HCT116 (cell line): Measurements from ENCODE around the gene MRFAP1. TPM values are rescaled to one million over a fixed set of nuclear protein-coding genes. Genes with fewer than 3 reads are reported as not detected.

Experiments used
- ATAC-seq: fragments of 200-7000 bp; cut with Tn5 transposase; 2 replicates; pipeline ENCODE4 v1.9.1; 2020; ENCODE audit warnings: mild to moderate bottlenecking, moderate library complexity
- BruUV-seq: library from RNA; stranded (reverse); fragments of 400-500 nt; replicated peaks from 2 replicates; lab custom pipeline; 2021; lab: Mats Ljungman, UMichigan
- CTCF ChIA-PET: fragments of 300-600 bp; sonication (Branson Sonifier 250); formaldehyde crosslinking; loops from one replicate; lab custom pipeline; 2021; ENCODE audit warnings: antibody characterized with exemption; lab: Charles Lee
- POLR2A ChIA-PET: fragments of 300-600, 350-600 bp; sonication (Branson Sonifier 250); formaldehyde crosslinking; loops from one replicate; lab custom pipeline; 2021; ENCODE audit warnings: antibody characterized with exemption; lab: Charles Lee
- RAD21 ChIA-PET, 2 experiments: fragments of 300-600 bp; sonication (Branson Sonifier 250); formaldehyde crosslinking; loops; one replicate each; lab custom pipeline; 2023; ENCODE audit warnings: low total read pairs in 2 of 2; ENCODE audit not compliant: uncharacterized antibody in 2 of 2, unreplicated experiment in 2 of 2, low non-redundant PET in 1 of 2; lab: Charles Lee
- DNase-seq: peaks from one replicate; pipeline ENCODE4 v3.0.0-alpha.2; 2010; ENCODE audit warnings: low read depth, low spot score
- H2AFZ ChIP-seq: fragments of 200-600 bp; shearing (Covaris generic), sonication (generic); 2 replicates; pipeline ENCODE4 v1.6.1; 2017; ENCODE audit warnings: low read depth, mixed run types, mixed read lengths, antibody characterized with exemption, low read length; ENCODE audit not compliant: poor library complexity, severe bottlenecking
- H3K27ac ChIP-seq: 2 replicates; pipeline ENCODE4 v1.5.1; 2012; ENCODE audit warnings: low read depth, low read length
- H3K27me3 ChIP-seq: fragments of 200-600 bp; sonication (generic); 2 replicates; pipeline ENCODE4 v1.6.1; 2016; ENCODE audit warnings: mixed run types, low read length, mixed read lengths; ENCODE audit not compliant: insufficient read depth
- H3K36me3 ChIP-seq, 2 experiments: fragments of 200-500 bp in 1 of 2; fragments of 200-600 bp in 1 of 2; sonication (Bioruptor generic) in 1 of 2; sonication (generic) in 1 of 2; 2 replicates each; pipeline versions ENCODE4 v1.5.1 to v1.6.1; 2014 to 2016; ENCODE audit warnings: low read length in 2 of 2, inconsistent platforms in 1 of 2, mixed read lengths in 1 of 2, mixed run types in 1 of 2; ENCODE audit not compliant: insufficient read depth in 2 of 2, control insufficient read depth in 1 of 2
- H3K4me1 ChIP-seq, 2 experiments: fragments of 200-600 bp in 1 of 2; sonication (generic) in 1 of 2; 2 replicates each; pipeline versions ENCODE4 v1.5.1 to v1.6.1; 2012 to 2017; ENCODE audit warnings: low read length in 2 of 2, inconsistent platforms in 1 of 2, mild to moderate bottlenecking in 1 of 2, mixed read lengths in 1 of 2, mixed run types in 1 of 2, moderate library complexity in 1 of 2; ENCODE audit not compliant: insufficient read depth in 2 of 2, control insufficient read depth in 1 of 2
- H3K4me2 ChIP-seq: fragments of 200-600 bp; sonication (generic); 2 replicates; pipeline ENCODE4 v1.6.1; 2017; ENCODE audit warnings: mixed run types, low read length, mixed read lengths
- H3K4me3 ChIP-seq, 2 experiments: fragments of 200-600 bp in 1 of 2; sonication (generic) in 1 of 2; replicated peaks in 1 of 2; 2 replicates each; pipeline ENCODE4 v1.5.1; 2011 to 2016; ENCODE audit warnings: low read length in 2 of 2, control low read depth in 1 of 2, low read depth in 1 of 2, mild to moderate bottlenecking in 1 of 2, mixed read lengths in 1 of 2, mixed run types in 1 of 2
- H3K79me2 ChIP-seq: fragments of 200-600 bp; sonication (generic); 2 replicates; pipeline ENCODE4 v1.6.1; 2017; ENCODE audit warnings: mild to moderate bottlenecking, mixed run types, low read length, moderate library complexity, mixed read lengths; ENCODE audit not compliant: insufficient read depth
- H3K9ac ChIP-seq: fragments of 200-600 bp; sonication (generic); 2 replicates; pipeline ENCODE4 v1.6.1; 2016; ENCODE audit warnings: low read length, mixed read lengths
- H3K9me2 ChIP-seq: fragments of 200-600 bp; sonication (generic), shearing (Covaris generic); 2 replicates; pipeline ENCODE4 v1.6.1; 2017; ENCODE audit warnings: mixed run types, mild to moderate bottlenecking, moderate library complexity; ENCODE audit not compliant: insufficient read depth
- H3K9me3 ChIP-seq, 2 experiments: fragments of 200-500 bp in 1 of 2; fragments of 200-600 bp in 1 of 2; sonication (Bioruptor generic) in 1 of 2; sonication (generic) in 1 of 2; 2 replicates each; pipeline ENCODE4 v1.6.1; 2014 to 2017; ENCODE audit warnings: low read length in 2 of 2, mixed read lengths in 2 of 2, inconsistent platforms in 1 of 2, low read depth in 1 of 2, mild to moderate bottlenecking in 1 of 2, mixed run types in 1 of 2, moderate library complexity in 1 of 2; ENCODE audit not compliant: control insufficient read depth in 1 of 2, insufficient read depth in 1 of 2
- H4K20me1 ChIP-seq: fragments of 200-600 bp; sonication (generic), shearing (Covaris generic); 2 replicates; pipeline ENCODE4 v1.6.1; 2017; ENCODE audit warnings: mixed run types, mild to moderate bottlenecking, moderate library complexity; ENCODE audit not compliant: insufficient read depth
- POLR2AphosphoS5 ChIP-seq: IDR thresholded peaks from 2 replicates; pipeline ENCODE4 v1.6.1; 2011; ENCODE audit warnings: mild to moderate bottlenecking, low read depth, low read length, moderate library complexity
- SP1 ChIP-seq: IDR thresholded peaks from 2 replicates; pipeline ENCODE4 v1.6.1; 2012; ENCODE audit warnings: low read depth
- intact Hi-C: fragments of 100-400 bp; cut with micrococcal nuclease; formaldehyde crosslinking; loops from 2 replicates; pipeline ENCODE4 v1.10.0; 2022
- total RNA-seq: library from RNA; stranded (reverse); gene quantifications from one replicate; pipeline ENCODE4 v1.2.1, GENCODE V29; 2021; ENCODE audit not compliant: unreplicated experiment
- TF ChIP-seq, protein P1 (sequence below): IDR thresholded peaks from 2 replicates; pipeline ENCODE4 v1.6.1; 2012; ENCODE audit warnings: low read depth

The MRFAP1 gene
- total RNA-seq, 1 experiment from 2014 or later, result 313 TPM

DNA sequence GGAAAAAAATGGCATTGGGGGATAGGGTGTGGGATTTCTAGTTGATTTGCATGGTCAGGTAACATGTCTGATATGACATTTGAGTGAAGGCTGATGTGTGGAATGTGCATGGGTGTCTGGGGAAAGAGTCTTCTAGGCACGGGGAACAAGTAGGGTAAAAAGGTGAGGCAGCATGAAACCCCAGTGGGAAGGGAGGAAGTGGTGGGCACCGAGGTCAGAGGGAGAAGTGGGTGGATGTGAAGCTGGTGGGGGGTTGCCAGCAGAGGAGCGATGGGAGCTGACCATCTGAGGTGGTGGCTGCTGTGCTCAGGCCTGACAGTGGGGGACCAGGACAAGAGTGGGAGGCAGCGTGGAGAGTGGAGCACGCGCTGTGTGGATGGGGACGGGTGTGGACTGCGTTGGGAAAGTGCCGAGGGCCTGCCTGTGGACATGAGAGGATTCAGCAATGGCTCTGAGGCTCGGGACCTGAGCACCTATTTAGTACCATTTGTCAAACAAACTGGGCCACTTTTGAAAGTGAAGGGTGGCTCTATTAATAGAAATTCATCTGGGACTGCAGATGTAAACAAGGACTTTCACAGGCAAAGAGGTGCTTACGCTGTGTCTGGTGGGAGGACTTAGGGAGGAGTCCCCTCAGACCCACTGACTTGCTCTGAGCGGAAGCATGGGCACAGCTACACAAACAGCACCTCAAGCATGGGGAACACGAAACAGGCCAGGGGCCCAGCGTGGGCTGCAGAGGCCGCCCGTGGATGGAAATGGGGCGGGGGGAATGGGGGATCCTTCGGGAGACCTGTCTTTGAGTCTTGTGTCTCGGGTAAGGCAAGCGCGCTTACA is 36.5 kb downstream of the MRFAP1 start:
- ChIA-PET POLR2A (interaction anchor here (1.4 kb wide), 1 partner anchor 33 kb away, joined by 4 read pairs; no protein-coding TSS in a partner anchor), CTCF (no interaction called here), RAD21 (no interaction called here)
- Histone ChIP-seq H3K4me1 (peaks cover 8 to 16% of the 10 kb centered on the region in 2 experiments; a peak in 3 of 4 replicates), H3K9me3 (no peaks in the 10 kb centered on the region), H3K9ac (no peak overlapping the region), H3K27me3 (no peaks in the 10 kb centered on the region), H3K4me3 (no peak overlapping the region), H3K27ac (no peak overlapping the region; the same call in 1 of the 2 replicates), H3K4me2 (no peak overlapping the region), H2AFZ (no peak overlapping the region), H3K9me2 (no peaks in the 10 kb centered on the region), H3K36me3 (peaks cover 15 to 27% of the 10 kb centered on the region in 2 experiments; a peak in 3 of 4 replicates), H4K20me1 (peaks cover 19% of the 10 kb centered on the region; the same call in 1 of the 2 replicates), H3K79me2 (peaks cover 33% of the 10 kb centered on the region)
- BruUV-seq, result no TSS peak
- intact Hi-C loops, result no loop called here
- no peak for TF ChIP-seq SP1
- 0 out of 2 replicates have a peak, but pooled peaks have one; percentile 28 for TF ChIP-seq POLR2AphosphoS5
- TF ChIP-seq, protein P1, sequence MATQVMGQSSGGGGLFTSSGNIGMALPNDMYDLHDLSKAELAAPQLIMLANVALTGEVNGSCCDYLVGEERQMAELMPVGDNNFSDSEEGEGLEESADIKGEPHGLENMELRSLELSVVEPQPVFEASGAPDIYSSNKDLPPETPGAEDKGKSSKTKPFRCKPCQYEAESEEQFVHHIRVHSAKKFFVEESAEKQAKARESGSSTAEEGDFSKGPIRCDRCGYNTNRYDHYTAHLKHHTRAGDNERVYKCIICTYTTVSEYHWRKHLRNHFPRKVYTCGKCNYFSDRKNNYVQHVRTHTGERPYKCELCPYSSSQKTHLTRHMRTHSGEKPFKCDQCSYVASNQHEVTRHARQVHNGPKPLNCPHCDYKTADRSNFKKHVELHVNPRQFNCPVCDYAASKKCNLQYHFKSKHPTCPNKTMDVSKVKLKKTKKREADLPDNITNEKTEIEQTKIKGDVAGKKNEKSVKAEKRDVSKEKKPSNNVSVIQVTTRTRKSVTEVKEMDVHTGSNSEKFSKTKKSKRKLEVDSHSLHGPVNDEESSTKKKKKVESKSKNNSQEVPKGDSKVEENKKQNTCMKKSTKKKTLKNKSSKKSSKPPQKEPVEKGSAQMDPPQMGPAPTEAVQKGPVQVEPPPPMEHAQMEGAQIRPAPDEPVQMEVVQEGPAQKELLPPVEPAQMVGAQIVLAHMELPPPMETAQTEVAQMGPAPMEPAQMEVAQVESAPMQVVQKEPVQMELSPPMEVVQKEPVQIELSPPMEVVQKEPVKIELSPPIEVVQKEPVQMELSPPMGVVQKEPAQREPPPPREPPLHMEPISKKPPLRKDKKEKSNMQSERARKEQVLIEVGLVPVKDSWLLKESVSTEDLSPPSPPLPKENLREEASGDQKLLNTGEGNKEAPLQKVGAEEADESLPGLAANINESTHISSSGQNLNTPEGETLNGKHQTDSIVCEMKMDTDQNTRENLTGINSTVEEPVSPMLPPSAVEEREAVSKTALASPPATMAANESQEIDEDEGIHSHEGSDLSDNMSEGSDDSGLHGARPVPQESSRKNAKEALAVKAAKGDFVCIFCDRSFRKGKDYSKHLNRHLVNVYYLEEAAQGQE, result no peak
- no peak for ATAC-seq
- DNase-seq, result no peak
